HL-60 (cell line): Measurements from ENCODE around the gene FBXO30.

Experiments
- DNase-seq, 2 experiments: peaks; one replicate each; pipeline ENCODE4 v3.0.0-alpha.2; 2010 to 2020; ENCODE audit warnings: low read depth in 1 of 2, low spot score in 1 of 2
- H3K27ac ChIP-seq: fragments of 250-450 bp; sonication (Bioruptor Pico); replicated peaks from 2 replicates; pipeline ENCODE4 v1.5.1; 2020; ENCODE audit warnings: mild to moderate bottlenecking, moderate library complexity
- H3K27me3 ChIP-seq: fragments of 250-450 bp; sonication (Bioruptor Pico); 2 replicates; pipeline ENCODE4 v1.5.1; 2021; ENCODE audit warnings: mild to moderate bottlenecking, moderate library complexity; ENCODE audit not compliant: insufficient read depth, poor library complexity, severe bottlenecking
- H3K4me3 ChIP-seq: replicated peaks from 2 replicates; pipeline ENCODE4 v1.5.1; 2011; ENCODE audit warnings: mild to moderate bottlenecking, control low read depth, low read length; ENCODE audit not compliant: insufficient read depth
- GABPA ChIP-seq: IDR thresholded peaks from 2 replicates; pipeline ENCODE4 v1.6.1; 2012; ENCODE audit warnings: low read depth
- POLR2AphosphoS5 ChIP-seq: IDR thresholded peaks from 2 replicates; pipeline ENCODE4 v1.6.1; 2012; ENCODE audit warnings: low read depth
- SPI1 ChIP-seq: IDR thresholded peaks from 2 replicates; pipeline ENCODE4 v1.6.1; 2012; ENCODE audit warnings: low read depth, mild to moderate bottlenecking, borderline replicate concordance
- TF ChIP-seq, protein P1 (sequence below): IDR thresholded peaks from one replicate; pipeline ENCODE4 v1.5.1; 2011; ENCODE audit warnings: low read length, control low read depth, inconsistent platforms; ENCODE audit not compliant: insufficient read depth
- TF ChIP-seq, protein P2 (sequence below): IDR thresholded peaks from 2 replicates; pipeline ENCODE4 v1.6.1; 2012; ENCODE audit warnings: low read depth; ENCODE audit not compliant: insufficient replicate concordance

FBXO30 gene

DNA sequence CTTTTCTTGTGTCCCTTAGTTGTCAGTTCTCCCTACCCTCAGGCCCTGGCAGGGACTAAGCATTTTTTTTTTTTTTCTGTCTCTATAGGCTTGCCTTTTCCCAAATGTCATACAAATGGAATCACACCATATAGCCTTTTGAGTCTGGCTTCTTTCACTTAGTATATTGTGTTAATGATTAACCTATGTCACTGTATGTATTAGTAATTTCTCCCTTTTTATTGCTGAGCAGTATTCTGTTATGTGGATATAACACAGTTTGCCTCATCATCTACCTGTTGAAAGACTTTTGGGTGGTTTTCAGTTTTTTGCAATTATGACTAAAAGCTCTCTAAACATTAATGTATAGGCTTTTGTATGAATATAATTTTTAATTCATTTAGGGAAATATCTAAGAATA is 16.0 kb upstream of the FBXO30 start:
- Histone ChIP-seq H3K27ac (no peak overlapping the region), H3K4me3 (no peak overlapping the region), H3K27me3 (no peaks in the 10 kb centered on the region)
- DNase-seq, result no peak
- TF ChIP-seq POLR2AphosphoS5 (no peak), GABPA (no peak), SPI1 (no peak)
- TF ChIP-seq, protein P1, sequence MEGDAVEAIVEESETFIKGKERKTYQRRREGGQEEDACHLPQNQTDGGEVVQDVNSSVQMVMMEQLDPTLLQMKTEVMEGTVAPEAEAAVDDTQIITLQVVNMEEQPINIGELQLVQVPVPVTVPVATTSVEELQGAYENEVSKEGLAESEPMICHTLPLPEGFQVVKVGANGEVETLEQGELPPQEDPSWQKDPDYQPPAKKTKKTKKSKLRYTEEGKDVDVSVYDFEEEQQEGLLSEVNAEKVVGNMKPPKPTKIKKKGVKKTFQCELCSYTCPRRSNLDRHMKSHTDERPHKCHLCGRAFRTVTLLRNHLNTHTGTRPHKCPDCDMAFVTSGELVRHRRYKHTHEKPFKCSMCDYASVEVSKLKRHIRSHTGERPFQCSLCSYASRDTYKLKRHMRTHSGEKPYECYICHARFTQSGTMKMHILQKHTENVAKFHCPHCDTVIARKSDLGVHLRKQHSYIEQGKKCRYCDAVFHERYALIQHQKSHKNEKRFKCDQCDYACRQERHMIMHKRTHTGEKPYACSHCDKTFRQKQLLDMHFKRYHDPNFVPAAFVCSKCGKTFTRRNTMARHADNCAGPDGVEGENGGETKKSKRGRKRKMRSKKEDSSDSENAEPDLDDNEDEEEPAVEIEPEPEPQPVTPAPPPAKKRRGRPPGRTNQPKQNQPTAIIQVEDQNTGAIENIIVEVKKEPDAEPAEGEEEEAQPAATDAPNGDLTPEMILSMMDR, result no peak
- TF ChIP-seq, protein P2, sequence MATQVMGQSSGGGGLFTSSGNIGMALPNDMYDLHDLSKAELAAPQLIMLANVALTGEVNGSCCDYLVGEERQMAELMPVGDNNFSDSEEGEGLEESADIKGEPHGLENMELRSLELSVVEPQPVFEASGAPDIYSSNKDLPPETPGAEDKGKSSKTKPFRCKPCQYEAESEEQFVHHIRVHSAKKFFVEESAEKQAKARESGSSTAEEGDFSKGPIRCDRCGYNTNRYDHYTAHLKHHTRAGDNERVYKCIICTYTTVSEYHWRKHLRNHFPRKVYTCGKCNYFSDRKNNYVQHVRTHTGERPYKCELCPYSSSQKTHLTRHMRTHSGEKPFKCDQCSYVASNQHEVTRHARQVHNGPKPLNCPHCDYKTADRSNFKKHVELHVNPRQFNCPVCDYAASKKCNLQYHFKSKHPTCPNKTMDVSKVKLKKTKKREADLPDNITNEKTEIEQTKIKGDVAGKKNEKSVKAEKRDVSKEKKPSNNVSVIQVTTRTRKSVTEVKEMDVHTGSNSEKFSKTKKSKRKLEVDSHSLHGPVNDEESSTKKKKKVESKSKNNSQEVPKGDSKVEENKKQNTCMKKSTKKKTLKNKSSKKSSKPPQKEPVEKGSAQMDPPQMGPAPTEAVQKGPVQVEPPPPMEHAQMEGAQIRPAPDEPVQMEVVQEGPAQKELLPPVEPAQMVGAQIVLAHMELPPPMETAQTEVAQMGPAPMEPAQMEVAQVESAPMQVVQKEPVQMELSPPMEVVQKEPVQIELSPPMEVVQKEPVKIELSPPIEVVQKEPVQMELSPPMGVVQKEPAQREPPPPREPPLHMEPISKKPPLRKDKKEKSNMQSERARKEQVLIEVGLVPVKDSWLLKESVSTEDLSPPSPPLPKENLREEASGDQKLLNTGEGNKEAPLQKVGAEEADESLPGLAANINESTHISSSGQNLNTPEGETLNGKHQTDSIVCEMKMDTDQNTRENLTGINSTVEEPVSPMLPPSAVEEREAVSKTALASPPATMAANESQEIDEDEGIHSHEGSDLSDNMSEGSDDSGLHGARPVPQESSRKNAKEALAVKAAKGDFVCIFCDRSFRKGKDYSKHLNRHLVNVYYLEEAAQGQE, result no peak

DNA sequence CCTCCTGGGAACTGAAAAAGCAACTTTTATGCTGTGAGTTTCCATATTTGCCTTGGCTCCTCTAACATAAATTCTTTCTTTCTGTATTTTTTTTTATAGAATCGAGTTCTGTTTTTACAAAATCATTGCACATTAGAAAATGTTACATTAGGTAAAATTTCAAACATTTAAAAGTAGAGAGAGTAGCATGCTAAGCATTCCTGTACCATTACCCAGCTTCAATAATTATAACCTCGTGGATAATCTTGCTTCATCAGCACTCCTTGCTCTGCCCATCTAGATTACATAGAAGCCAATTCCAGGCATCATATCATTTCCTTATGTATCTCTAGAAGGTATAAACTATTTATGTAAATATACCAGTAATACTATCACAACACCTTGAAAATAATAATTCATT is 15.4 kb upstream of the FBXO30 start:
- DNase-seq, result no peak
- no peak overlapping the region for H3K4me3 ChIP-seq

DNA sequence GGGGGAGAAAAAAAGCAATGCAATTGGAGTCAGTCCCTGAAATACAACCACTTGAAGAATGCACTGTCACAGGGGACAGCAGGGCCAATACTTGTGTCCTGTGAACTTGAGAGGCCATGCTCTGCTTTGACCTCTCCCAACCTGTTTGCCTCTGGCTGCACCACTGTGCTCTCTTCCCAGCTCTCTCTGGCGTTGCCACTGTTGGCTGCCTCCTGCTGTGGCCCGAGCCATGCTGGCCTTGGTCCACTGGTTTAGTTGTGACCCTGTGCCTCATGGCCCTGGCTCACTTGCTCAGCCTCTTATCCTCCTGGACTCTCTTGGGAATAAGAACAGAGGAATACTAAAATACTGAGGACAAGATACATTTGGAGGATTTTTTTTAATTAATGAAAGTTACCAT is 14.5 kb upstream of the FBXO30 start:
- DNase-seq, result no peak
- Histone ChIP-seq H3K27me3 (no peaks in the 10 kb centered on the region), H3K27ac (no peak overlapping the region), H3K4me3 (no peak overlapping the region)
- TF ChIP-seq GABPA (no peak), POLR2AphosphoS5 (no peak), SPI1 (no peak)
- TF ChIP-seq, protein P2, result no peak
- TF ChIP-seq, protein P1, result no peak

More for the DNA sequence above, 15.4 kb upstream of the FBXO30 start:
- TF ChIP-seq GABPA, result no peak
- TF ChIP-seq, protein P1, result no peak
- TF ChIP-seq POLR2AphosphoS5, result no peak
- TF ChIP-seq, protein P2, result no peak
- no peak for TF ChIP-seq SPI1
- Histone ChIP-seq H3K27me3 (no peaks in the 10 kb centered on the region), H3K27ac (no peak overlapping the region)
